ENCODE data around the gene EXOC3L1. TPM values are rescaled to one million over a fixed set of nuclear protein-coding genes. Genes with fewer than 3 reads are reported as not detected.

Gene EXOC3L1
- total RNA-seq, 1 experiment from 2014 or later, result 0.30 TPM

DNA sequence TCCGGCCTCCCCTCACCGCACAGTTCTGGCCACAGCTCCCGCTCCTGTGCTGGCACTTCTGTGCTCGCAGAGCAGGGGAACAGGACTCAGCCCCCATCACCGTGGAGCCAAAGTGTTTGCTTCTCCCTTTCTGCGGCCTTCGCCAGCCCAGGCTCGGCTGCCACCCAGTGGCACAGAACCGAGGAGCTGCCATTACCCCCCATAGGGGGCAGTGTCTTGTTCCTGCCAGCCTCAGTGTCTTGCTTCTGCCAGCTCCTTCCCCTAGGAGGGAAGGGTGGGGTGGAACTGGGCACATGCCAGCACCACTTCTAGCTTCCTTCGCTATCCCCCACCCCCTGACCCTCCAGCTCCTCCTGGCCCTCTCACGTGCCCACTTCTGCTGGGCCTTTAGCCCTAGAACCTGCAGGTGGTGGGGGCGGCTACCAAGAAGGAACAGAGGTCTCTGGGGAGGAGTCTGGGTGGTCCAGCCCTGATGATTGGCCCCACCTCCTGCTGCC is 8.3 kb upstream of the EXOC3L1 start:
- H3K4me3 ChIP-seq (replicated peaks in 1 of 2; ENCODE audit: low read depth in 1 of 2, low read length in 2 of 2), result peak overlapping the region; percentile 78
- no peaks in the 10 kb centered on the region; the same call in 1 of the 2 replicates for H4K20me1 ChIP-seq (ENCODE audit: insufficient read depth)
- H2AFZ ChIP-seq (ENCODE audit: low read depth, low read length, poor library complexity, severe bottlenecking), result no peak overlapping the region
- no peaks in the 10 kb centered on the region for H3K9me3 ChIP-seq (ENCODE audit: control insufficient read depth in 1 of 2, insufficient read depth in 1 of 2, low read depth in 1 of 2, low read length in 2 of 2)
- ATAC-seq, result peak; percentile 67
- H3K9me2 ChIP-seq (ENCODE audit: insufficient read depth), result no peaks in the 10 kb centered on the region
- no peaks in the 10 kb centered on the region for H3K27me3 ChIP-seq (ENCODE audit: insufficient read depth, low read length)
- peak overlapping the region; percentile 97 for H3K4me2 ChIP-seq (ENCODE audit: low read length)
- peaks cover 19 to 42% of the 10 kb centered on the region in 2 experiments for H3K4me1 ChIP-seq (ENCODE audit: control insufficient read depth in 1 of 2, insufficient read depth in 2 of 2, low read length in 2 of 2)
- peak; percentile 64 for DNase-seq (ENCODE audit: low read depth, low spot score)
- H3K27ac ChIP-seq (ENCODE audit: low read depth, low read length), result peak overlapping the region; percentile 99
- TF ChIP-seq, protein P1, sequence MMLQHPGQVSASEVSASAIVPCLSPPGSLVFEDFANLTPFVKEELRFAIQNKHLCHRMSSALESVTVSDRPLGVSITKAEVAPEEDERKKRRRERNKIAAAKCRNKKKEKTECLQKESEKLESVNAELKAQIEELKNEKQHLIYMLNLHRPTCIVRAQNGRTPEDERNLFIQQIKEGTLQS (IDR thresholded peaks at IDR 0.05), result no peak
- TF ChIP-seq, protein P2, sequence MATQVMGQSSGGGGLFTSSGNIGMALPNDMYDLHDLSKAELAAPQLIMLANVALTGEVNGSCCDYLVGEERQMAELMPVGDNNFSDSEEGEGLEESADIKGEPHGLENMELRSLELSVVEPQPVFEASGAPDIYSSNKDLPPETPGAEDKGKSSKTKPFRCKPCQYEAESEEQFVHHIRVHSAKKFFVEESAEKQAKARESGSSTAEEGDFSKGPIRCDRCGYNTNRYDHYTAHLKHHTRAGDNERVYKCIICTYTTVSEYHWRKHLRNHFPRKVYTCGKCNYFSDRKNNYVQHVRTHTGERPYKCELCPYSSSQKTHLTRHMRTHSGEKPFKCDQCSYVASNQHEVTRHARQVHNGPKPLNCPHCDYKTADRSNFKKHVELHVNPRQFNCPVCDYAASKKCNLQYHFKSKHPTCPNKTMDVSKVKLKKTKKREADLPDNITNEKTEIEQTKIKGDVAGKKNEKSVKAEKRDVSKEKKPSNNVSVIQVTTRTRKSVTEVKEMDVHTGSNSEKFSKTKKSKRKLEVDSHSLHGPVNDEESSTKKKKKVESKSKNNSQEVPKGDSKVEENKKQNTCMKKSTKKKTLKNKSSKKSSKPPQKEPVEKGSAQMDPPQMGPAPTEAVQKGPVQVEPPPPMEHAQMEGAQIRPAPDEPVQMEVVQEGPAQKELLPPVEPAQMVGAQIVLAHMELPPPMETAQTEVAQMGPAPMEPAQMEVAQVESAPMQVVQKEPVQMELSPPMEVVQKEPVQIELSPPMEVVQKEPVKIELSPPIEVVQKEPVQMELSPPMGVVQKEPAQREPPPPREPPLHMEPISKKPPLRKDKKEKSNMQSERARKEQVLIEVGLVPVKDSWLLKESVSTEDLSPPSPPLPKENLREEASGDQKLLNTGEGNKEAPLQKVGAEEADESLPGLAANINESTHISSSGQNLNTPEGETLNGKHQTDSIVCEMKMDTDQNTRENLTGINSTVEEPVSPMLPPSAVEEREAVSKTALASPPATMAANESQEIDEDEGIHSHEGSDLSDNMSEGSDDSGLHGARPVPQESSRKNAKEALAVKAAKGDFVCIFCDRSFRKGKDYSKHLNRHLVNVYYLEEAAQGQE (IDR thresholded peaks at IDR 0.05; ENCODE audit: low read depth), result no peak
- no peak for TF ChIP-seq ZNF274 (IDR thresholded peaks at IDR 0.05; ENCODE audit: low read depth, low read length)
- no peak for TF ChIP-seq TCF7L2 (IDR thresholded peaks at IDR 0.05; ENCODE audit: borderline replicate concordance, extremely low read depth, insufficient read depth, insufficient read length)
- TF ChIP-seq FOSL1 (IDR thresholded peaks at IDR 0.05; ENCODE audit: low read depth), result no peak
- peak; percentile 63 for TF ChIP-seq YY1 (IDR thresholded peaks at IDR 0.05; ENCODE audit: extremely low read depth, insufficient replicate concordance, low read depth, low read length)
- no peak for TF ChIP-seq RAD21 (IDR thresholded peaks at IDR 0.05; ENCODE audit: low read depth)
- no peak for TF ChIP-seq POLR2AphosphoS5 (IDR thresholded peaks at IDR 0.05; ENCODE audit: low read depth, low read length)
- TF ChIP-seq SRF (IDR thresholded peaks at IDR 0.05; ENCODE audit: low read depth), result no peak
- TF ChIP-seq, protein P3, sequence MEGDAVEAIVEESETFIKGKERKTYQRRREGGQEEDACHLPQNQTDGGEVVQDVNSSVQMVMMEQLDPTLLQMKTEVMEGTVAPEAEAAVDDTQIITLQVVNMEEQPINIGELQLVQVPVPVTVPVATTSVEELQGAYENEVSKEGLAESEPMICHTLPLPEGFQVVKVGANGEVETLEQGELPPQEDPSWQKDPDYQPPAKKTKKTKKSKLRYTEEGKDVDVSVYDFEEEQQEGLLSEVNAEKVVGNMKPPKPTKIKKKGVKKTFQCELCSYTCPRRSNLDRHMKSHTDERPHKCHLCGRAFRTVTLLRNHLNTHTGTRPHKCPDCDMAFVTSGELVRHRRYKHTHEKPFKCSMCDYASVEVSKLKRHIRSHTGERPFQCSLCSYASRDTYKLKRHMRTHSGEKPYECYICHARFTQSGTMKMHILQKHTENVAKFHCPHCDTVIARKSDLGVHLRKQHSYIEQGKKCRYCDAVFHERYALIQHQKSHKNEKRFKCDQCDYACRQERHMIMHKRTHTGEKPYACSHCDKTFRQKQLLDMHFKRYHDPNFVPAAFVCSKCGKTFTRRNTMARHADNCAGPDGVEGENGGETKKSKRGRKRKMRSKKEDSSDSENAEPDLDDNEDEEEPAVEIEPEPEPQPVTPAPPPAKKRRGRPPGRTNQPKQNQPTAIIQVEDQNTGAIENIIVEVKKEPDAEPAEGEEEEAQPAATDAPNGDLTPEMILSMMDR (IDR thresholded peaks at IDR 0.05 in 2 of 3, conservative IDR thresholded peaks at IDR 0.05 in 1 of 3; ENCODE audit: borderline replicate concordance in 1 of 3, insufficient read depth in 1 of 3, low read depth in 2 of 3, low read length in 2 of 3), result peak in 2 of 3 experiments; percentile 98; a peak in 4 of 6 replicates
- TF ChIP-seq, protein P4, sequence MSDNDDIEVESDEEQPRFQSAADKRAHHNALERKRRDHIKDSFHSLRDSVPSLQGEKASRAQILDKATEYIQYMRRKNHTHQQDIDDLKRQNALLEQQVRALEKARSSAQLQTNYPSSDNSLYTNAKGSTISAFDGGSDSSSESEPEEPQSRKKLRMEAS (IDR thresholded peaks at IDR 0.05), result no peak
- H3K36me3 ChIP-seq (ENCODE audit: control insufficient read depth in 1 of 2, insufficient read depth in 2 of 2, low read length in 2 of 2), result peaks cover 35 to 47% of the 10 kb centered on the region in 2 experiments; a peak in 3 of 4 replicates
- intact Hi-C loops (cut with micrococcal nuclease), result no loop called here
- ChIA-PET CTCF (interaction anchor here (0.7 to 2.3 kb wide), 33 partner anchors 9 to 303 kb away, joined by 3 to 14 read pairs (median 5); partner anchors contain the start of genes ATP6V0D1, CES3, FBXL8 and FHOD1), RAD21 (ENCODE audit: low non-redundant PET in 1 of 2, low total read pairs in 2 of 2, uncharacterized antibody in 2 of 2, unreplicated experiment in 2 of 2) (no interaction called here), POLR2A (interaction anchor here (1.0 to 2.3 kb wide), 5 partner anchors 10 to 49 kb away, joined by 3 to 11 read pairs (median 8); partner anchors contain the start of genes FHOD1, NOL3 and TMEM208)
- BruUV-seq (replicated peaks), result no TSS peak
- H3K79me2 ChIP-seq (ENCODE audit: insufficient read depth, low read length), result peaks cover 44% of the 10 kb centered on the region
- H3K9ac ChIP-seq (ENCODE audit: low read length), result peak overlapping the region; percentile 75; the same call in 1 of the 2 replicates

Data from HCT116 (cell line).